ENCODE data around the gene MRPL20. TPM values are rescaled to one million over a fixed set of nuclear protein-coding genes. Genes with fewer than 3 reads are reported as not detected.

Gene MRPL20
- total RNA-seq, 2 donors from 2014 or later: 72.8 to 85.9 TPM

DNA sequence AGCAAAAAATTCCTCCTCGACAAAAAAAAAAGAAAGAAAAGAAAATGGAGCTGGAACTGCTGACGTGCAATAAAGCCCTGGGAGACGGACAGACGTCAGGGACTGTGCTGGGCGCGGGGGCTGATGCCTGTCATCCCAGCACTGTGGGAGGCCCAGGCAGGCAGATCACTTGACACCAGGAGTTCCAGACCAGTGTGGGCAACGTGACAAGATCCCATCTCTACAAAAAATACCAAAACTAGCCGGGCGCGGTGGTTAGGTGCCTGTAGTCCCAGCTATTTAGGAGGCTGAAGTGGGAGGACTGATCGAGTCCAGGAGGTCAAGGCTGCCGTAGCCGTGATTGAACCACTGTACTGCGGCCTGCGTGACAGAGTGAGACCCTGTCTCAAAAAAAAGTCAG is 17.6 kb upstream of the MRPL20 start:
- WGBS, 2 donors: 86 to 89% methylated on average over 15 of the region's 15 CpGs
- no peak for ATAC-seq
- Histone ChIP-seq H3K4me3 (no peak overlapping the region), H3K4me1 (peaks cover 29% of the 10 kb centered on the region), H3K36me3 (replicated peaks in 1 of 2; ENCODE audit: insufficient read depth in 1 of 2, low read depth in 2 of 2) (no peaks in the 10 kb centered on the region), H3K9me3 (no peaks in the 10 kb centered on the region), H3K27ac (no peak overlapping the region), H3K27me3 (no peaks in the 10 kb centered on the region)
- DNase-seq: no peak
- intact Hi-C loops (cut with DNase I): no loop called here
- no peak for TF ChIP-seq POLR2A (IDR thresholded peaks at IDR 0.05)
- TF ChIP-seq, protein P1, sequence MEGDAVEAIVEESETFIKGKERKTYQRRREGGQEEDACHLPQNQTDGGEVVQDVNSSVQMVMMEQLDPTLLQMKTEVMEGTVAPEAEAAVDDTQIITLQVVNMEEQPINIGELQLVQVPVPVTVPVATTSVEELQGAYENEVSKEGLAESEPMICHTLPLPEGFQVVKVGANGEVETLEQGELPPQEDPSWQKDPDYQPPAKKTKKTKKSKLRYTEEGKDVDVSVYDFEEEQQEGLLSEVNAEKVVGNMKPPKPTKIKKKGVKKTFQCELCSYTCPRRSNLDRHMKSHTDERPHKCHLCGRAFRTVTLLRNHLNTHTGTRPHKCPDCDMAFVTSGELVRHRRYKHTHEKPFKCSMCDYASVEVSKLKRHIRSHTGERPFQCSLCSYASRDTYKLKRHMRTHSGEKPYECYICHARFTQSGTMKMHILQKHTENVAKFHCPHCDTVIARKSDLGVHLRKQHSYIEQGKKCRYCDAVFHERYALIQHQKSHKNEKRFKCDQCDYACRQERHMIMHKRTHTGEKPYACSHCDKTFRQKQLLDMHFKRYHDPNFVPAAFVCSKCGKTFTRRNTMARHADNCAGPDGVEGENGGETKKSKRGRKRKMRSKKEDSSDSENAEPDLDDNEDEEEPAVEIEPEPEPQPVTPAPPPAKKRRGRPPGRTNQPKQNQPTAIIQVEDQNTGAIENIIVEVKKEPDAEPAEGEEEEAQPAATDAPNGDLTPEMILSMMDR (IDR thresholded peaks at IDR 0.05): no peak

DNA sequence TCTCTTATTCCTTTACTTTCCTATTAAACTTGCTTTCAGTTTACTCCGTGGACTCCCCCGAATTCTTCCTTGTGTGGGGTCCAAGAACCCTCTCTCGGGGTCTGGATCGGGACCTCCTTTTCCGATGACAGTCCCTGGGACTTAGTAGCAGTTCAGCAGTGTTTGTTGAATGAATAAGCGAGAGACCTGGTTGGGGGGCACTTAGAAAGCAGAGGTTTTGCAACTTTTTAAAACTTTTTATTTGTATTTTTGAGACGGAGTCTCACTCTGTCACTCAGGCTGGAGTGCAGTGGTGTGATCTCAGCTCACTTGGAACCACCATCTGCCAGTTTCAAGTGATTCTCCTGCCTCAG is 16.1 kb upstream of the MRPL20 start:
- Histone ChIP-seq H3K27ac (no peak overlapping the region), H3K4me1 (peaks cover 31% of the 10 kb centered on the region), H3K4me3 (no peak overlapping the region), H3K27me3 (no peaks in the 10 kb centered on the region), H3K9me3 (no peaks in the 10 kb centered on the region), H3K36me3 (replicated peaks in 1 of 2; ENCODE audit: insufficient read depth in 1 of 2, low read depth in 2 of 2) (no peaks in the 10 kb centered on the region)
- DNase-seq: no peak
- no peak for TF ChIP-seq POLR2A (IDR thresholded peaks at IDR 0.05)
- TF ChIP-seq, protein P1 (IDR thresholded peaks at IDR 0.05): no peak
- no peak for ATAC-seq
- 92% methylated on average over 7 of the region's 7 CpGs for WGBS, 2 donors
- intact Hi-C loops (cut with DNase I): no loop called here

DNA sequence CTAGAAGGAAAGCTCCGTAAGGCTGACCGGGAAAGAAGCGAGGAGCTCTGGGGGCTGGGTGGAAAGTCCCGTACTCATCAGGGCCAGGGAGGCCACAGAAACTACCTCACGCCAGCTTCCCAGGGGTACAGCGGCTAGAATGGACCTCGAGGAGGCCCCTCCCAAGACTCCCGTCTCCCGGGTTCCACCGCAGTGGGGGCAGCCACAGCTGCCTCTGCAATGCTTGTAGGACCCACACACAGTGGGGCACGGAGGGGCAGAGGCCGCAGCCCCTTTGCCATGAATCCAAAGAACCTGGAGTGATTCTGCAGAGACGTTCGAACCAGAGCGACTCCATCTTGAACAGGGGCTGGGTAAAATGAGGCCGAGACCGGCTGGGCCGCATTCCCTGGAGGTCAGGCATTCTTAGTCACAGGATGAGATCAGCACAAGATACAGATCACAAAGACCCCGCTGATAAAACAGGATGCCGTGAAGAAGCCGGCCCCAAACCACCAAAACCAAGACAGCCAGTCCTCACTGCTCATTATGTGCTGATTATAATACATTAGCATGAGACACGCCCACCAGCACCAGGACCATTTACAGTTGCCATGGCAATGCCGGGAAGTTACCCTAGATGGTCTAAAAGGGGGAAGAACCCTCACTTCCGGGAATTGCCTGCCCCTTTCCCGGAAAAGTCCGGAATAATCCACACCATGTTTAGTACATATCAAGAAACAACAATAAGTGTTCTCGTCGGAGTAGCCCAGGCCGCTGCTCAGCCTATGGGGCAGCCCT is 15.6 kb upstream of the MRPL20 start:
- H3K4me3 ChIP-seq: no peak overlapping the region
- H3K27me3 ChIP-seq: no peaks in the 10 kb centered on the region
- no peaks in the 10 kb centered on the region for H3K36me3 ChIP-seq (replicated peaks in 1 of 2; ENCODE audit: insufficient read depth in 1 of 2, low read depth in 2 of 2)
- no peaks in the 10 kb centered on the region for H3K9me3 ChIP-seq
- ATAC-seq (no peak), DNase-seq (no peak)
- peaks cover 35% of the 10 kb centered on the region for H3K4me1 ChIP-seq
- intact Hi-C loops (cut with DNase I): no loop called here
- TF ChIP-seq, protein P1 (IDR thresholded peaks at IDR 0.05): no peak
- no peak for TF ChIP-seq POLR2A (IDR thresholded peaks at IDR 0.05)
- WGBS, 2 donors: 74 to 77% methylated on average over 26 to 29 of the region's 29 CpGs
- peak overlapping the region in 1 of 4 donors; percentile 71 for H3K27ac ChIP-seq

DNA sequence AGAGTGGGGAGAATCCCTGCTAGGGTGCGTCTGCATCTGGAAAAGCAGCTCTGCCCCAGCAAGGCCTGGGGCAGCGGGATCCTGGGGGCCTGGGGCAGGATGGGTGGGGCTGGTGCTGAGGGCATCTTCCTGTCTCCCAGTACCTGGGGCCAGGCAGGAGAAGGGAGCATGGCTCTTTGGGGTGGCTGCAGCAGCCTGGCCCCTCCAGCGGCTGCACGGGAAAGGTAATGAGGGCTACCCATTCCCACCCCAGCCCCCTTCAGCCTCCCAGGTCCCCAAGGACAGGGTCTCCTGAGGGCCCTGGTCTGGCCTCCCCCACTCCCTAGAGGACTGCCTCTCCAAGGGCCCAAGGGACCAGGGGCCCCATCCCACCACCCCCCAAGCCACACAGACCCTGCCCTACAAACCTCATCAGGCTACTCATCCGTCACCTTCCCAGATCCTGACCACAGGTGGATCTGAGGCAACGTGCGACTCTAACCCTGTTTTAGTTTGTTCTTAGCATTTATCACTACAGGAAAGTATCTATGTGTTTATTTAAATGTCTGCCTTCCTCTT is 14.9 kb upstream of the MRPL20 start:
- Histone ChIP-seq H3K36me3 (replicated peaks in 1 of 2; ENCODE audit: insufficient read depth in 1 of 2, low read depth in 2 of 2) (no peaks in the 10 kb centered on the region), H3K27me3 (no peaks in the 10 kb centered on the region), H3K9me3 (no peaks in the 10 kb centered on the region), H3K4me1 (peaks cover 41% of the 10 kb centered on the region), H3K27ac (peak overlapping the region in 3 of 4 donors; percentile 7 to 71 (median 58)), H3K4me3 (no peak overlapping the region)
- no peak for TF ChIP-seq POLR2A (IDR thresholded peaks at IDR 0.05)
- TF ChIP-seq, protein P1 (IDR thresholded peaks at IDR 0.05): no peak
- WGBS, 2 donors: 88 to 91% methylated on average over 6 to 7 of the region's 7 CpGs
- DNase-seq (no peak), ATAC-seq (no peak)
- intact Hi-C loops (cut with DNase I): no loop called here

Measured in body of pancreas (tissue), 4 donors.